PFSK-1 (cell line): ENCODE results near the gene PPP1R3C. TPM values are rescaled to one million over a fixed set of nuclear protein-coding genes. Genes with fewer than 3 reads are reported as not detected.

Experiments
- FOXP2 ChIP-seq: optimal IDR thresholded peaks from 2 replicates; pipeline ENCODE3; 2011; ENCODE audit warnings: borderline replicate concordance, control low read depth, inconsistent platforms; ENCODE audit not compliant: insufficient read depth; ENCODE audit errors: extremely low read length, extremely low read depth
- POLR2AphosphoS5 ChIP-seq: IDR thresholded peaks from 2 replicates; pipeline ENCODE4 v1.6.1; 2012; ENCODE audit warnings: low read depth, mild to moderate bottlenecking, control low read depth, low read length, moderate library complexity
- SIN3A ChIP-seq: IDR thresholded peaks from 2 replicates; pipeline ENCODE4 v1.6.1; 2012; ENCODE audit warnings: mild to moderate bottlenecking, low read length, moderate library complexity, borderline replicate concordance; ENCODE audit not compliant: insufficient read depth
- TAF1 ChIP-seq: IDR thresholded peaks from 2 replicates; pipeline ENCODE4 v1.6.1; 2012; ENCODE audit warnings: low read length, control low read depth, borderline replicate concordance; ENCODE audit not compliant: insufficient read depth
- polyA plus RNA-seq: library from polyadenylated mRNA; unstranded; fragments of >200 nt; gene quantifications from one replicate; pipeline ENCODE4 v1.2.1, GENCODE V29; 2012; ENCODE audit warnings: low read depth, missing spikeins; ENCODE audit not compliant: insufficient read length
- TF ChIP-seq, protein P1 (sequence below), 2 experiments: IDR thresholded peaks; 2 replicates each; pipeline versions ENCODE4 v1.6.1 to v1.8.0; 2011 to 2012; ENCODE audit warnings: low read depth in 2 of 2, low read length in 2 of 2, control low read depth in 1 of 2, inconsistent platforms in 1 of 2, mild to moderate bottlenecking in 1 of 2, moderate library complexity in 1 of 2; ENCODE audit not compliant: insufficient read depth in 1 of 2

PPP1R3C gene
- polyA plus RNA-seq = 3.7 TPM

DNA sequence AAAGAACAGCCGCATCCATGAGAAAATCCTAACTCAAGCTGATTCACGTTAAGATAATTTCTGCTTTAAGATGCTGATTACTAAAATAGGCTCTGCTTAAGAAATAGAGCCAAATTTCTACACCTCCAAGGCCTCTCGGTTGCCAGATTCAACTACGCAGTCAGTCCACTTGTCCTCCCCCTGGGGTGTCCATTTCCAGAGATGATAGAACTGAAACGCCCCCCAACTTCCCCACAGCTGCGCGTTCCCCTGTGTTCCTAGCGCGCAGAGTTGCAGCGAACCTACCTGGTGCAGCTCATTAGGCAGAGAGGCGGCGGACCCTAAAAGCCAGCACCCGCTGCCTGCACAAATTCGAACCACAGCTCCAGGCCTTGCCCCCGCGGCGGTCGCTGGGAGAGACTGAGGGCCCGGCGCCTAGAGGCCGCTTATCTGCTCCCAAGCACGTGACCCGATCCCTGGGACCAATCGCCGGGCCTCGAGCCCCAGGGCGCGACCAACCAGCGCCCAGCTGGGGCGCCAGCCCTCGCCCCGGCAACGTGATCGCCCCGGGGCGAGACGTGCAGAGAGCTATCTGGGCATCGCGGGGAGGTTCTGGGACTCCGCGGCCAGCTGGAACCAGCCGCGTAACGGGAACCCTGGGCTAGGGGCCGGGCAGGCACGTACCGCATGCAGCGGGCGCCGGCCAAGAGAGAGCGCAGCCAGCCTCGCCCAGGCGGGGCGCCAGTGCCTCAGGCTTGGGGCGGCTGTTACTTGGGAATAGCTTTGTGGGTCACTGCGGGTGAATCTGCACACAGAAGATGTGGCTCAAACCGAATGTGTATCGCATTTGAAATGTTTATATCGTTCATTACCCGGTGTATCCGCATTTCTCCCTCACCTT lies at the start of gene PPP1R3C:
Gene PPP1R3C, minus strand, starts transcription at position 401 of the 880 bp plus-strand sequence. Its CDS starts 102 bp downstream, at position 299.
- TF ChIP-seq, protein P1, sequence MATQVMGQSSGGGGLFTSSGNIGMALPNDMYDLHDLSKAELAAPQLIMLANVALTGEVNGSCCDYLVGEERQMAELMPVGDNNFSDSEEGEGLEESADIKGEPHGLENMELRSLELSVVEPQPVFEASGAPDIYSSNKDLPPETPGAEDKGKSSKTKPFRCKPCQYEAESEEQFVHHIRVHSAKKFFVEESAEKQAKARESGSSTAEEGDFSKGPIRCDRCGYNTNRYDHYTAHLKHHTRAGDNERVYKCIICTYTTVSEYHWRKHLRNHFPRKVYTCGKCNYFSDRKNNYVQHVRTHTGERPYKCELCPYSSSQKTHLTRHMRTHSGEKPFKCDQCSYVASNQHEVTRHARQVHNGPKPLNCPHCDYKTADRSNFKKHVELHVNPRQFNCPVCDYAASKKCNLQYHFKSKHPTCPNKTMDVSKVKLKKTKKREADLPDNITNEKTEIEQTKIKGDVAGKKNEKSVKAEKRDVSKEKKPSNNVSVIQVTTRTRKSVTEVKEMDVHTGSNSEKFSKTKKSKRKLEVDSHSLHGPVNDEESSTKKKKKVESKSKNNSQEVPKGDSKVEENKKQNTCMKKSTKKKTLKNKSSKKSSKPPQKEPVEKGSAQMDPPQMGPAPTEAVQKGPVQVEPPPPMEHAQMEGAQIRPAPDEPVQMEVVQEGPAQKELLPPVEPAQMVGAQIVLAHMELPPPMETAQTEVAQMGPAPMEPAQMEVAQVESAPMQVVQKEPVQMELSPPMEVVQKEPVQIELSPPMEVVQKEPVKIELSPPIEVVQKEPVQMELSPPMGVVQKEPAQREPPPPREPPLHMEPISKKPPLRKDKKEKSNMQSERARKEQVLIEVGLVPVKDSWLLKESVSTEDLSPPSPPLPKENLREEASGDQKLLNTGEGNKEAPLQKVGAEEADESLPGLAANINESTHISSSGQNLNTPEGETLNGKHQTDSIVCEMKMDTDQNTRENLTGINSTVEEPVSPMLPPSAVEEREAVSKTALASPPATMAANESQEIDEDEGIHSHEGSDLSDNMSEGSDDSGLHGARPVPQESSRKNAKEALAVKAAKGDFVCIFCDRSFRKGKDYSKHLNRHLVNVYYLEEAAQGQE (IDR thresholded peaks at IDR 0.05; ENCODE audit: insufficient read depth in 1 of 2, low read depth in 2 of 2, low read length in 2 of 2) = no peak
- TF ChIP-seq SIN3A (0 out of 2 replicates have a peak, but pooled peaks have one; percentile 41), POLR2AphosphoS5 (peak; percentile 64; the same call in 1 of the 2 replicates), FOXP2 (no peak), TAF1 (0 out of 2 replicates have a peak, but pooled peaks have one; percentile 48)

DNA sequence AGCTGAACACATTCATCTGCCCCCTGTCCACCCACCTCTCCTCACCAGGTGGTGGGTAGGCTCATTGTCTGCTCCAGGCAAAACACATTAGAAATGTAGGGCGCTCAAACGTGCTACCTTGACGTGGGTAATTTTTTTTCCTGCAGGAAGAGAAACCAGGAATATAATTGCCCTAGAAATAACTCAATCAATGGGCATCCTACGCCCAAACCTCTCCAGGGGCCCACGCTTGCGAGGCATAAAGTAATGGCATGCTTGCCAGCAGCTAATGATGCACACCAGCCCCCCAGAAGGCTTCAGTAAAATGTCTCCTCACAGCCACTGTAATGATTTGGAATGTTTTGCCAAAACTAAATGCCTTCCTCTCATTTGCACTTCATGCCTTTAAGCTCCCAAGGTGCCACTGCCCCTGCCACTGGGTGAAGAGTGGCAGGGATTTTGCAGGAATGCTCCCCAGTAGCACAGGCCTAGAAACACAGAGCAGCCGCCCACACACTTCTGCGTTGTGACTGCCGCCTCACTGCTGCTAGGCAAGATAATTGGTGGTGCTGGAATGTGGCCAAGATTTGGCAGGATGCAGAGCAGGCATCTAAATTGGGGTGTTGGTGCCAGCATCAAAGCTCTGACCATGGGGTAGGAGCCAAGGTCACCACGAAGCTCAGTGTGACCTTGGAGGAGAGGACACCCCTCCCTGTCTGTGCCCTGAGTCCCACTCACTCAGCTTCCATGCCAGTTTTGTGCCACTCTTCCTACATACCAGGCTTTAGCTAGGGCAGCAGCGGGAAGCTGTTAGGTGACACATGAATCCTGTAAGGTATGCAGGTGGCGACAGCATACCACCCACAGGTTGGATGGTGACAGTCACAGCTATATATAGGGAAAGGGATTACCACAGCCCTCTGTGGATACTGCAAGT lies 48.7 kb upstream of the PPP1R3C start:
- TF ChIP-seq POLR2AphosphoS5 = no peak
- no peak for TF ChIP-seq TAF1
- TF ChIP-seq, protein P1 (IDR thresholded peaks at IDR 0.05; ENCODE audit: insufficient read depth in 1 of 2, low read depth in 2 of 2, low read length in 2 of 2) = no peak
- TF ChIP-seq SIN3A = no peak
- TF ChIP-seq FOXP2 = no peak

DNA sequence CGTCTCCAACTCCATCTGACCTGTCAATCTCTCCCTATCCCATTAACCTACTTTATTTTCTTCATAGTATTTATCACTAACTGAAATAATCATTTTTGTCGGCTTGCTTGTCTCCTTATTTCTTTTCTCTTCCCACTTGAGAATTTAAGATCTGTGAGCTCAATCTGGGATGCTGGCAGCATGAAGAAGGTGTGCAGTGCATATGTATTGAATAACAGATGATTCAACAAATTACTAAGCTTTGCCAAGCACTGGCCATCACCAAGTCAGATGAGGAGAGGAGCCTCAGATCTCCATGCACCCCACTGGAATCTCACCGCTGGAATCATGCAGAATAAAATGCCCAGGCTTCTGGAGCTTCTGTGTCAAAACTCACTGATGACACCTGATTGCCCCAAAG lies 47.6 kb upstream of the PPP1R3C start:
- TF ChIP-seq FOXP2 = no peak
- TF ChIP-seq TAF1 = no peak
- no peak for TF ChIP-seq SIN3A
- TF ChIP-seq POLR2AphosphoS5 = no peak

DNA sequence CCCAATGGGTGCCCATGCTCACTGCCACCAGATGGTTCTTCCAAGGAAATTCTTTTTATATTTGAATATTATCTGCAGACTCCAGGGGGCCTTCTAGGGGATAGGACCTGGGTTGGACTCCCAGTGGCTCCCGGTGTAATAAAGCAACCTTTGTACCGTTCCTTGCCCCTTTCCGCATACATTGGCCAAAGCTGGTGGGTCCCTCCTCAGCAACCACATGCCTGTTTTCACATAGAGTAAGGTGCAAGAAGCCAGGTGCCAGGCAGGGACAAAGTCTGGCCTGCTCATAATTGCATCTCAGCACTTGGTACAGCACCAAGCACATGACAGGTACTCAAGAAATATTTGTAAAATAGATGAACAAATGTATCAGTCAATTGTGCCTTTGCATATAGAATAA lies 46.4 kb upstream of the PPP1R3C start:
- TF ChIP-seq POLR2AphosphoS5 (no peak), SIN3A (no peak)

DNA sequence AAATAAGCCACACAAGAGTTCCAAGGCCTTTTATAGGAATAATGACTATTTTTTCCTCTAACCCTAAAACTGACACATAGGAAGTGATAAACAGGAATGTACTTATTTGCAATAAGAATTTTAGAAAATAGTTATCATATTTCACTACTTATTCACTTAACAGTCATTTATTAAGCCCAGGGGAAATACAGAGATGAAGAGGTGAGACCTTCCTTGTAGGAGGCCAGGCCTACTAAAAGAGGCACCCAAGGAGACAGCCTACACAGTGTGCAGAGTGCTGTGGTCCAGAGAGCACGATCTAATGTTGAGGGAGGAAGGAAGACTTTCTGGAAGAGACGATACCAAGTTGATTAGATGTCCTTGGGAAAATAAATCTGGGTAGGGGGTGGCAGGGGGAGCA lies 45.0 kb upstream of the PPP1R3C start:
- no peak for TF ChIP-seq POLR2AphosphoS5
- TF ChIP-seq FOXP2 = no peak
- TF ChIP-seq TAF1 = no peak
- no peak for TF ChIP-seq SIN3A
- TF ChIP-seq, protein P1 (IDR thresholded peaks at IDR 0.05; ENCODE audit: insufficient read depth in 1 of 2, low read depth in 2 of 2, low read length in 2 of 2) = no peak
